Measurements from ENCODE around the gene CCDC12.

Gene CCDC12

DNA sequence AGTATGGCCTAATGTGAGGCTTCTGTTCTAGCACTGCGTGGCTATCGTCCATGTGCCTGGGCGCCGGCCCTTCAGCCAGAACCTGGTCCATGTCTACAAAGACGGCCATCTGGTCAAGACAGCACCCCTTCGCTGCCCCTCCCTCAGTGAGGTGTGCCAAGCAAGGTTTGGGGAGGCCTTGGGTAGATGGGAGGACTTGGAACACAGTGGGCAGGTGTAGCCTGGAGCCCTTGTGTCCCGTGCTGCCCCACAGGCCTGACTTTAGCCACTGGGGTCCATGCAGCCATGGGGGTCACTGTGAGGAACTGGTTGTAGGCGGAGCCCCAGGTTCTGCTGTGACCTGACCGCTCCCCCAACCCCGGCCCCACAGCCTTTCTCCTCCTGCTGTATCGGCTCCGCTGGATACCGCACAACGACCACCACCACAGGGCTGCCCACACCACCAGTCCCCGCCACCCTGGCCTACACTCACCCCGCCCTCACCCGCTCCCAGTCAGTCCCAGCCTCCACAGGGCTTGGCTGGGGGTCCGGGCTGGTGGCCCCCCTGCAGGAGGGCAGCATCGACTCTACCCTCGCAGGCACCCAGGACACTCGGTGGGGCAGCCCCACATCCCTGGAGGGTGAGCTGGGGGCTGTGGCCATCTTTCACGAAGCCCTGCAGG, 19.5 kb upstream of the CCDC12 start:
- no peak for DNase-seq

DNA sequence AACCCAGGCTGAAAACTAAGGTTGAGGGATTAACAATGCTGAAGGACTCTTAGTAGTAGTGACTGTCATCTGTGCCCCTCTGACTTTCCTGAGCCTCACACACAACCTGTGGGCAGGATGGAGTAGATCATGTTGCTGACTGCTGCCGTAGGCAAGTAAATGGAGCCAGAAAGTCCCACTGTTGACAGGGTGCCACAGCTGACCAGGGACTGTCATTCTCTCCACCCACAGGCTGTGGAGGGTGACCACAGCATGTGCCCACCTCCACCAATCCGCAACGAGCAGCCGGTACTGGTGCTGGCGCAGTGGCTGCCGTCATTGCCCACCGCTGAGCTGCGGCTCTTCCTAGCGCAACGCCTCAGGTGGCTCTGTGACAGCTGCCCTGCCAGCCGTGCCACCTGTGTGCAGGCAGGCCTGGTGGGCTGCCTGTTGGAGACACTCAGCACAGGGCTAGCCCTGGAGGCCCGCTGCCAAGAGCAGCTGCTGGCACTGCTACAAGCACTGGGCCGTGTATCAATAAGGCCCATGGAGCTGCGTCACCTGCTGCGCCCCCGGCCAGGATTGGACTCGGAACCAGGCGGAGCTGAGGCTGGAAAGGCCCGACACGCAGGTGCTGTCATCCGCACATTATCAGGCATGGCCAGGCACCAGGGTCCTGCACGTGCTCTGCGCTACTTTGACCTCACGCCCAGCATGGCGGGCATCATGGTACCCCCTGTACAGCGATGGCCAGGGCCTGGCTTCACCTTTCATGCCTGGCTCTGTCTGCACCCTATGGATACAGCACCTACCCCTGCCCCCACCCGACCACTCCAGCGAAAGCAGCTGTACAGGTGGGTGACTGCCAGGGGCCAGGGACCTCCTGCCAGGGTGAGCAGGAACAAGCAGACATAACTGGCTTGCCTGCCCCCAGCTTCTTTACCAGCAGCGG, 18.5 kb upstream of the CCDC12 start:
- DNase-seq: no peak

GRCh38 chr3:46993986-46994385, 17.4 kb upstream of the CCDC12 start:
- no peak for DNase-seq

DNA sequence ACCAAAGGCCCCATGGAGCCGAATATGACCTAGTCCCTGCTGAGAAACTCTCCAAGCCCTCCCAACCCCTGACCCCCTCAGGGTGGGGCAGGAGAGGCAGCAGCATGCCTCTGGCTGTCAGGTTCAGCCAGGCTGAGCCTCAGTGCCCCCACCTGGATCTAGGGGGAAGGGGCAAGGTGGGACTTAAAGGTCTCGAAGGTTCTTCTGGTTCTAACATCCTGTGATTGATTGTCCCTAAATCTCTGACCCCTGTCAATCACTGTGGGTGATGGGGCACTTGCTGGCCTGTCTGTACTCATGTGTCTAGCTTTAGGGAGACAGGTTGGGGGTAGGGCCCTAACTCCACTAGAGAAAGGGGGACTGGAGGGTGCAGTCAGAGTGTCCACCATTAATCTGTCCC, 16.7 kb upstream of the CCDC12 start:
- DNase-seq: no peak

DNA sequence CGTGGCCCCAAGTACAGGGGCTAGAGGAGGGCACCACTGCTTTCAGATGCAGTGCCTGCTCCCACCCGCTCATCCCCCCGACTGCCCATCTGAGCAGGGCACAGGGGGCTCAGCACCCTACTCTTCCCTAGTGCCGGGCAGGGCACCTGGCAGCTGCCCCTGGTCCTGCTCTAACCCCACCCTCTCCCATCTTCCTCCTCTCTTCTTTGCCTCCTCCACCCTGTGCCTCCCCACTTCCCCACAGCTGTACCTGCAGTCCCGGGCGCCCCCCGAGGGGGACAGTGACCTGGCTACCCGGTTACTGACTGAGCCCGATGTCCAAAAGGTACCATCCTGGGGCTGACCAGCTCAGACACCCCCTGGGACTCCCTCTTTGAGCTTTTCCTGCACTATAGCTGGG, 15.7 kb upstream of the CCDC12 start:
- no peak for DNase-seq

GRCh38 chr3:46991406-46992165, 15.0 kb upstream of the CCDC12 start:
- DNase-seq: no peak

DNA sequence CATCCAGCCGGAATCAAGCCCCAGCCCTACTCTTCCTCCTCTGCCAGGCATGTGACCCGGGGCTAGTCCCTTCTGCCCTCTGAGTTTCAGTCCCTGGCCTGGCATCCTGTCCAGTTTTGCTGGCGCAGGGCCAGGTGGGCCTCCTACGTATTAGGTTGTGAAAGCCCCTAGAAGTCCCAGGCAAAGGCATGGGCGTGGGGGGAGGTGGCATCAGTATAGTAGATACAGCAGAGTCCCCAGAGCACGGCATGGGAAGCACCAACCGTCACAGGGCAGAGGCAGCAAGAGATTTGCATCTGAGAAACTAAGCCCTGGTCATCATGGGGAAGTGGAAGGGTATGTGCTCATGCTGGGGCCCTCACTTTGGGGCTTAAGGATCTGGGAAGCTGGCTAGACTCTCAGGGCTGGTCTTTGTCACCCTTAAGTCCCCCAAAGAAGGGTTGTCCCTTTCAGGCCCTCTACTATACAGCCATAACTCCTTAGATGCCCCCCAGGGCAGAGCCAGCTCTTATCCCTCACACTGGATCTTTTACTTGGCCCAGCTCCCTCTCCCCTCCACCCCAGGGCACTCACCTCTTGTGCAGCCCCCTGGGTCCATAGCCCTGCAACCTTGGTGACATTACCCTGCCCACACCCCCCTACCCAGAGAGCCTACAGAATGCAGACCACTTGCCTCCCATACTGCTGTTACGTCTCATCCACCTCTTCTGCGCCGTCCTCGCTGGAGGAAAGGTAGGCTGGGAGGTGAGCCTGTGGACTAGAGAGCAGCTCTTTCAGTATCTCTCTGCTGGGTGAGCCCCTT, 14.2 kb upstream of the CCDC12 start:
- DNase-seq: no peak

DNA sequence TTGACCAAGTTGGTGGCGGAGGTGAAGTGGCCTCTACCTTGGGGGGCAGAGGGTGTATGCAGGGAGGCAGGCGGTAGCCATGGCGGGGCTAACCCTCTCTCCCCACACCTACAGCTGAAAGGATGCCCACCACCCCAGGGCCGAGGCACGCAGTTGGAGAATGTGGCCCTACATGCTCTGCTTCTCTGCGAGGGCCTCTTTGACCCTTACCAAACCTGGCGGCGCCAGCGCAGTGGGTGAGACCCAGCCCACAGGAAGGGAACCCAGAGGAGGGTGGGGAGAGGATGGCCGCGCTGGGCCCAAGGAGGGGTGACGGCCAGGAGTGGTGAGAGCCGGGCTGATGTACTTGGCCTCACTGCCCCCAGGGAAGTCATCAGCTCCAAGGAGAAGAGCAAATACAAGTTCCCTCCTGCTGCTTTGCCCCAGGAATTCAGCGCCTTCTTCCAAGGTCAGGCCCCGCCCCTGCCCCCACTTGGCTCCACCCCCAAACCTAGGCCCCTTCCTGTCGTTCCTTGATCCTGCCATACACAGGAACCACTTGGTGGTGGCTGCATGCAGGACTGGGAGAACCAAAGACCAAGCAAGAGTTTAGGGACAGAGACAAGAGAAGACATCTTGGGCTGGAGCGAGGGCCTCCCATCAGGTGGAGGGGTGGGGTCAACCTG, 12.7 kb upstream of the CCDC12 start:
- DNase-seq: no peak

- no peak for DNase-seq
These were observed 12.1 kb upstream of the CCDC12 start for GRCh38 chr3:46988616-46989015.

DNA sequence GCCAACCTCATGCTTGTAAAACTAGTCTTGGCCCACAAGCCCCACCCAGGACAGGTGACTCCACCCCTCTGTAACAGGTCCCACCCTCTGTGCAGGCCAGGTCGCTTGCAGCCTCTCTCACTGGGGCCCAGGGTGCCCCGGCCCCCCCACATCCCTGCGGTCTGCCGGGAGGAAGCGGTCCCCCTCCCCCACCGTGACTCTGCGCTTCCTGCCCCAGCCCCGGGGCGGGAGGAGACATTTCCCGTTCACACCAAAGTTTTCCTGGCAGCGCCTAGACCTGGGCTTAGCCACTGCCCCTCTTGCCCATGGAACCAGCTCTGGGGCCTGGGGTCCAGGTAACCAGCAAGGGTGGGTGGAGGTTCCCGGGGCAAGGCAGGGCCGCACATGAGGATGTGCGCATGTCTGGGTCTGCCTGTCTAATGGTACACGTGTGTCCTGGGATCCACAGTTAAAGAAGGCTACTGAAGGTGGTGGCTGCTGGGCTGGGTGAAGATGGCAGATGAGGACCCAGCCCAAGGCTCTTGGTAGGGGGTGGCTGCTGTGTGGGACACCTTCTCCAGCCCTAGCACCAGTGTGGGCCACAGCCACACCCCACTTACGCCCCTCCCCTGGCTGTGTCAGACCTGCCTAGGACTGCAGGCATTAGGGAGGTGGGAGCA, 11.3 kb upstream of the CCDC12 start:
- peak; percentile 94 for DNase-seq

GRCh38 chr3:46987319-46987742, 10.8 kb upstream of the CCDC12 start:
- no peak for DNase-seq

- no peak for DNase-seq
These were observed 10.3 kb upstream of the CCDC12 start for GRCh38 chr3:46986782-46987310.

DNA sequence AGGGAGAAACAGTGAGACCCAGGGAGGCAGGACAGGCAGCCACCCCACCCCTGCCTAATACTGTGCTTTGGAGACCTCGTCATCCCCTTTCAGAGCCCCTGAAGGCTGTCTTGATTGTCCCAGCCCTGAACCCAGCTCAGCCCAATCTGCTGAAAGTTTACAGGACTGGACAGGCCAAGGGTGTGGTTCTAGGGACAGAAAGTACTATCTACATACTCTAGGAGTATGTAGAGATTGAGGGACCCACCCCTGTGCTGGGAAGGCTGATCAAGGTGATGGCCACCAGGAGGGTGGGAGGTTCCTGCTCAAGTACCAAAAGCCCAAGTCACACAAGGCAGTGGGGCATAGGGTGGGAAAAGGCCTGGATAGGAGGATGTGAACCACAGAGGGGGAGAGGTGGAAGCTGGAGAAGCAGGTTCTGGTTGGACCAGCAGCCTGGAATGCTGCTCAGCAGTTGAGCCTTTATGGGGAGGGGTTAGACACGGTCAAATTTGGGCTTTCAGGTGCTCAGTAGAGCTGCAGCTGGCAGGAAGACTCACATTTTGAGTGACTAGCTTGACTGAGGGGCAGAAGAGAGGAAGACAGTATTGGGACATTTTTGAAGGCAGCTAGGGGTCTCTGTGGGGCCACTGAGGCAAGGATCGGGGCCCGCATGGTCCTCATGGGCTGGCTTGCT, 9.6 kb upstream of the CCDC12 start:
- no peak for DNase-seq

- no peak for DNase-seq
These were observed 9.0 kb upstream of the CCDC12 start for GRCh38 chr3:46985588-46985987.

DNA sequence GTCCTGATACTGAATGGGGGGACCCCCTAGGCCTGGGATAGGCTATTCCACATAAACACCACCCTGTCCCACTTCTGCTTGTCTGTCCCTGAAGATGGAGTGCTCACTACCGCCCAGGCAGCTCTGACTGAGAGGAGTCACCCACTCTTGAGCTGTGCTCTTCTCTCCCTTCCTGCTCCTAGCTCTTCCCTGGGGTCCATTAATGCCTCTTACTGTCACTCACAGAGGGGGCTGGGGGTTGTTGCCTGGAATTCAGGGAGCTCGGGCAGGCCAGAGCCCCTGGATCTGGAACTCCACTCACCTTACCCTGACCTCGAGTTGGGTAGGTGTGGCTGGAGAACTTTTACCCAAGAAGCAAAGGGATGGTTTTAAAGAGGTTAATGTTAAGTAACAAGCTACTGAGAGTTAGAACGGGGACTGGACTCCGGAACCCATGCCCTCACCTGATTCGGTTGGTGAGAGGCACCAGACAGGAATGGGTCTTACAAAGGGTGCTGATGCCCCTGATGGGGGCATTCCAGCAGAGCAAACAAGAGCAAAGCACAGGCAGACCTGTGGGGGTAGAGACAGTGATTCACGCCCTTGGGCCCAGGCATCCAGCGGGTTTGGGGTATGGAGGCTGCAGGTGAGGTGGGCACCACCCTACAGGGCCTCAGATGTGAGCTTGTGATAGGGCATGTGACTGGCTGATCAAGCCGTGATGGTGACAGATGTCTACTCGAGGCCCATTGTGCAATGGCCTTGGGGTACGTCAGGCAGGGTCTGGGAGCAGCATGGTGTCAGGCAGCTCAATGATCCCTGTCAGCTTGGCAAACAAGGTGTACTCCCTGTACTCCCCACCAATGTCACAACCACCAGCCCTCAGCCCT, 8.3 kb upstream of the CCDC12 start:
- DNase-seq: no peak

DNA sequence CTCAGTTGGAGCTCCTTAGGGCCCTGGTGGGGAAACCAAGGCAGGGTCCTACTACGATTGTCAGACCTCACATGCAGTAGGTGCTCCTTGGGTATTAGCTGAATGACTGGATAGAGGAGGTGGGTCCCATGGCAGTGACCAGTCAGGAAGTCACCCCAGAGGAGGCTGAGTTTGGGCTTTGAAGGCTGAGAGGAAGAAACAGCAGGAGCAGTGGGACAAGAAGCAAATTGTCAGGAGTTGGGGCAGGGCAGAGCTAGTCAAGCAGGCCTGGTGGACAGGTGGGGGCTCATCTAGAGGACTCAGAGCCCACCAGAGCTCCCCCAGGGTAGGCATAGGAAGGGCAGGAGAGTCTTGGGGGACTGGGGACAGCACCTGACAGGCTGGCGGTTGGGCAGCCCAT, 6.0 kb upstream of the CCDC12 start:
- no peak for DNase-seq

DNA sequence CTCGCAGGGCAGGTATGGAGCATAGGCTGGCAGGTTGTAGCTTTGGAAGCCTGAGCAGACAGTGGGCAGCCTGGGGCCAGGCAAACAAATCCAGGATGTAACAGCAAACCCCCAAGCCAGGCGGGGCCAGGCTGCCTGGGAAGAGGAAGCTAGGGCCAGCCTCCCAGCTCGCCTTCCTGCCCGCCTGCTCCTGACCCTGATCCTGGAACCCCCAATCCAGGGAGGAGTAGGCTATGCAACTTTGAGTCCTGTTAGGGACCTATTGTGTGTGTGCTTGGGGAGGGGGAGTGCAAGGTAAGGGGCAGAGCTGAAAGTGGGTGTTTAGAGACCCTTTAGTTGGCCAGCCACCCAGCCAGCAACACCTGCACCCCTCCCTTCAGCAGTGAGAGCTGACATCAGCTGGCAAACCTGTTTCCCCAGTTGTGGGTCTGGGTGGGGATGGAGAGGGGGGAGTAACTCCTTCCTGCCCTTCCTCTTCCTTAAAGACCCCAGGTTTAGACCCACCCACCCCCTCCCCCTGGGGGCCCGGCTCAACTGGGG, 5.5 kb upstream of the CCDC12 start:
- no peak for DNase-seq

DNA sequence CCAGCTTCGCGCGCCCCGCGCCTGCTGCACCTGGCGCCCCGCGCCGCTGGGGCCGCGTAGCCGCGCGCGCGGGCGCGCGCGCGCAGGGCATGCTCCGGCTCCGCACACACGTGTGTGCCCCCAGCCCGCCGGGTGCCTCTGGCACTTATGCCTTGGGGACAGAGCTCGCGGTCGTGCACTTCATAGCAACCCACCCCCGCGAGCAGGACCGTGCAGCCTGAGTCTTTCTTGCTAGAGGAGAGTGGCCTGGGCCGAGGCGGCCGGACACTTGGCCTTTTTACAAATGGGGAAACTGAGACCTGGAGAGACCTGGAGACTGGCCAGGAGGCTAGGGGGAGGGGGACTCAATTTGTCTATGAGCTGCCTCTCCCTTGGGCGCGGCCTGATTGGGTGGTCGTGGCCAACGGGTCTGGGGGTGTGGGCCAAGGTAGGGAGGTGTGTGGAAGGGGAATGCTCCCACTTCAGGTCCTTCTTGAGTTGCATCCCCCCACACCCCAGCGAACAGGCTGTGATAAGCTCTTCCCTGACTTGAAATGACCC, 3.5 kb upstream of the CCDC12 start:
- DNase-seq: no peak
